HepG2 (cell line): ENCODE results near the gene OASL. TPM values are rescaled to one million over a fixed set of nuclear protein-coding genes. Genes with fewer than 3 reads are reported as not detected.

Experiments used
- ATAC-seq: fragments of 200-7000 bp; cut with Tn5 transposase; 3 replicates; pipeline ENCODE4 v1.9.1; 2020; ENCODE audit warnings: mild to moderate bottlenecking, moderate library complexity
- BruUV-seq: library from RNA; stranded (reverse); fragments of 400-500 nt; replicated peaks from 2 replicates; lab custom pipeline; 2021; lab: Mats Ljungman, UMichigan
- CTCF ChIA-PET: fragments of 300-600 bp; formaldehyde crosslinking; extraction: SDS; loops from one replicate; lab custom pipeline; 2021; ENCODE audit warnings: low total read pairs, inconsistent platforms, low intra/inter-chr PET ratio; lab: Yijun Ruan, JAX
- POLR2A ChIA-PET: fragments of 350-600 bp; sonication (Branson Sonifier 250); formaldehyde crosslinking; loops from one replicate; lab custom pipeline; 2020; ENCODE audit warnings: antibody characterized with exemption, inconsistent platforms; lab: Yijun Ruan, JAX
- DNase-seq: peaks from one replicate; pipeline ENCODE4 v3.0.0-alpha.2; 2015; ENCODE audit warnings: low spot score
- FAIRE-seq: peaks from 3 replicates; lab custom pipeline; 2011; peaks lifted over from hg19 to GRCh38; lab: Jason Lieb, UNC
- H2AFZ ChIP-seq: one replicate; pipeline ENCODE4 v1.6.1; 2011; ENCODE audit warnings: low read length, inconsistent platforms
- H3K27ac ChIP-seq: fragments of 300-600 bp; 3 replicates; pipeline ENCODE4 v1.8.0; 2011; ENCODE audit warnings: mixed run types, mild to moderate bottlenecking, mixed read lengths, low read length, inconsistent platforms; ENCODE audit not compliant: insufficient read depth; ENCODE audit errors: extremely low read length
- H3K27me3 ChIP-seq, 2 experiments: fragments of 200-600 bp in 1 of 2; 2 replicates in 1 of 2; 3 replicates in 1 of 2; pipeline versions ENCODE4 v1.6.0 to v1.8.0; 2011; ENCODE audit warnings: low read length in 2 of 2, mild to moderate bottlenecking in 2 of 2, moderate library complexity in 2 of 2, inconsistent platforms in 1 of 2; ENCODE audit not compliant: insufficient read depth in 2 of 2, control insufficient read depth in 1 of 2
- H3K36me3 ChIP-seq, 2 experiments: fragments of 200-600 bp in 1 of 2; replicated peaks in 1 of 2; 2 replicates in 1 of 2; 3 replicates in 1 of 2; pipeline versions ENCODE4 v1.5.1 to v1.8.0; 2011; ENCODE audit warnings: low read length in 2 of 2, inconsistent platforms in 1 of 2; ENCODE audit not compliant: insufficient read depth in 2 of 2, control insufficient read depth in 1 of 2
- H3K4me1 ChIP-seq: 2 replicates; pipeline ENCODE4 v1.5.1; 2012; ENCODE audit warnings: low read length, inconsistent platforms; ENCODE audit not compliant: insufficient read depth
- H3K4me2 ChIP-seq: 2 replicates; pipeline ENCODE4 v1.6.0; 2011; ENCODE audit warnings: low read depth, low read length, inconsistent platforms
- H3K4me3 ChIP-seq, 3 experiments: fragments of 200-600 bp in 1 of 3; sonication (generic), shearing (Covaris generic) in 1 of 3; replicated peaks in 1 of 3; 2 replicates each; pipeline ENCODE4 v1.5.1; 2011 to 2016; ENCODE audit warnings: low read length in 3 of 3, inconsistent platforms in 2 of 3, low read depth in 2 of 3, mild to moderate bottlenecking in 2 of 3, control low read depth in 1 of 3, mixed read lengths in 1 of 3; ENCODE audit not compliant: insufficient read depth in 1 of 3
- H3K79me2 ChIP-seq: one replicate; pipeline ENCODE4 v1.6.1; 2011; ENCODE audit warnings: low read length, inconsistent platforms; ENCODE audit not compliant: insufficient read depth
- H3K9ac ChIP-seq: 2 replicates; pipeline ENCODE4 v1.6.0; 2011; ENCODE audit warnings: mild to moderate bottlenecking, low read depth, low read length, inconsistent platforms; ENCODE audit not compliant: insufficient read depth
- H3K9me3 ChIP-seq: 2 replicates; pipeline ENCODE4 v1.5.1; 2012; ENCODE audit warnings: mild to moderate bottlenecking, low read length
- H4K20me1 ChIP-seq: 2 replicates; pipeline ENCODE4 v1.6.0; 2011; ENCODE audit warnings: inconsistent platforms, mild to moderate bottlenecking, low read length, moderate library complexity; ENCODE audit not compliant: insufficient read depth
- ATF4 ChIP-seq, 2 experiments: fragments of 450-650 bp in 1 of 2; sonication (generic) in 1 of 2; formaldehyde crosslinking; IDR thresholded peaks; 2 replicates each; pipeline versions ENCODE4 v1.5.0 to v1.8.0; 2020 to 2022; ENCODE audit warnings: mild to moderate bottlenecking in 1 of 2, missing genetic modification reagents in 1 of 2
- NFIC ChIP-seq: IDR thresholded peaks from 2 replicates; pipeline ENCODE4 v1.6.1; 2012; ENCODE audit warnings: mild to moderate bottlenecking, low read length, inconsistent platforms
- NONO ChIP-seq, 2 experiments: fragments of 450-650 bp in 1 of 2; sonication (generic) in 1 of 2; formaldehyde crosslinking in 1 of 2; IDR thresholded peaks in 1 of 2; conservative IDR thresholded peaks in 1 of 2; 2 replicates each; pipeline versions ENCODE4 v1.6.1 to v1.8.0; 2017 to 2022; ENCODE audit warnings: mild to moderate bottlenecking in 1 of 2, missing genetic modification reagents in 1 of 2, moderate library complexity in 1 of 2
- PATZ1 ChIP-seq: sonication (generic); formaldehyde crosslinking; IDR thresholded peaks from 2 replicates; pipeline ENCODE4 v1.4.0; 2020; ENCODE audit warnings: missing genetic modification reagents
- RAD21 ChIP-seq: fragments of 450-650 bp; formaldehyde crosslinking; IDR thresholded peaks from 2 replicates; pipeline ENCODE4 v1.5.0; 2020; ENCODE audit warnings: mild to moderate bottlenecking
- ZBTB44 ChIP-seq: sonication (generic); formaldehyde crosslinking; IDR thresholded peaks from 2 replicates; pipeline ENCODE4 v1.4.0; 2020; ENCODE audit warnings: missing genetic modification reagents
- ZNF441 ChIP-seq: sonication (generic); formaldehyde crosslinking; IDR thresholded peaks from 2 replicates; pipeline ENCODE4 v1.7.0; 2021; ENCODE audit warnings: missing genetic modification reagents, borderline replicate concordance
- ZNF460 ChIP-seq: sonication (generic); formaldehyde crosslinking; IDR thresholded peaks from 2 replicates; pipeline ENCODE4 v1.5.1; 2020; ENCODE audit warnings: missing genetic modification reagents, mild to moderate bottlenecking, borderline replicate concordance
- ZNF556 ChIP-seq: sonication (generic); formaldehyde crosslinking; IDR thresholded peaks from 2 replicates; pipeline ENCODE4 v1.4.0; 2020; ENCODE audit warnings: mild to moderate bottlenecking, missing genetic modification reagents, borderline replicate concordance
- WGBS: methylation state at CpG from one replicate; pipeline ENCODE4 v1.1.6; 2017; ENCODE audit warnings: low lambda C conversion rate; 5-methylcytosine and 5-hydroxymethylcytosine counted together
- in situ Hi-C: cut with HindIII; loops from 2 replicates; pipeline ENCODE4 v1.10.0; 2017; ENCODE audit warnings: low pct_unique_long_range_greater_than_20kb; ENCODE audit not compliant: extremely low pct_ligation_motif_present
- intact Hi-C: fragments of 100-400 bp; cut with micrococcal nuclease; formaldehyde crosslinking; loops from one replicate; pipeline ENCODE4 v1.10.0; 2022; ENCODE audit not compliant: unreplicated experiment
- polyA plus RNA-seq, 8 experiments: library from polyadenylated mRNA; depleted of rRNA in 3 of 8; stranded (reverse) in 7 of 8; unstranded in 1 of 8; fragments of >200 nt; fragmentation: Illumina TruSeq in 4 of 8; extraction: Trizol in 4 of 8; gene quantifications; 2 replicates each; pipeline versions ENCODE4 v1.2.1 to v1.2.3, GENCODE V29; 2011 to 2016; ENCODE audit warnings: low read depth in 4 of 8, missing spikeins in 1 of 8, mixed read lengths in 1 of 8; ENCODE audit not compliant: insufficient read depth in 1 of 8
- total RNA-seq, 5 experiments: library from RNA; depleted of rRNA; stranded (reverse); fragments of >200 nt; fragmentation: Illumina TruSeq; extraction: Trizol; gene quantifications; 2 replicates each; pipeline ENCODE4 v1.2.3, GENCODE V29; 2016; ENCODE audit warnings: low read depth in 1 of 5
- TF ChIP-seq, protein P1 (sequence below): sonication (generic); formaldehyde crosslinking; IDR thresholded peaks from 2 replicates; pipeline ENCODE4 v1.4.0; 2020; ENCODE audit warnings: mild to moderate bottlenecking, missing genetic modification reagents

Gene OASL
- total and polyA plus RNA-seq, 2 of the 13 experiments (the other 11 are each of a cell fraction or from before 2014, with no cell fraction given), result 0.11 to 0.22 TPM

GRCh38 chr12:121036810-121037326 is 2.2 kb downstream of the OASL start (continued):
- TF ChIP-seq ZBTB44 (CRISPR knock-in tag), result no peak
- TF ChIP-seq, all 625 proteins: peak for 0

- no peaks in the 10 kb centered on the region for H3K36me3 ChIP-seq
- no peak overlapping the region for H3K4me3 ChIP-seq
- H4K20me1 ChIP-seq, result no peaks in the 10 kb centered on the region
- DNase-seq, result no peak
- no peak overlapping the region for H3K27ac ChIP-seq
- H3K27me3 ChIP-seq, result peaks cover 0 to 12% of the 10 kb centered on the region in 2 experiments; a peak in 2 of 5 replicates
- no peak for FAIRE-seq
- peaks cover 28% of the 10 kb centered on the region for H3K4me1 ChIP-seq
- H3K9me3 ChIP-seq, result no peaks in the 10 kb centered on the region
- peak overlapping the region; percentile 27; the same call in 1 of the 2 replicates for H3K4me2 ChIP-seq
- intact Hi-C loops (no loop called here), in situ Hi-C loops (no loop called here)
- H3K9ac ChIP-seq, result no peak overlapping the region
- no TSS peak for BruUV-seq
- 28% methylated on average over 9 of the region's 9 CpGs for WGBS
- POLR2A ChIA-PET, result no interaction called here
- ATAC-seq, result no peak
- H2AFZ ChIP-seq, result no peak overlapping the region
- no peaks in the 10 kb centered on the region for H3K79me2 ChIP-seq
- CTCF ChIA-PET, result no interaction called here
- TF ChIP-seq ZNF556 (CRISPR knock-in tag), result no peak
- TF ChIP-seq RAD21 (CRISPR knock-in tag), result no peak
- no peak for TF ChIP-seq NONO (IDR thresholded peaks at IDR 0.05)
- TF ChIP-seq NONO (CRISPR knock-in tag; conservative IDR thresholded peaks at IDR 0.05), result no peak
- TF ChIP-seq ATF4 (CRISPR knock-in tag; IDR thresholded peaks at IDR 0.05), result no peak
- no peak for TF ChIP-seq PATZ1 (CRISPR knock-in tag)
- TF ChIP-seq, protein P1, sequence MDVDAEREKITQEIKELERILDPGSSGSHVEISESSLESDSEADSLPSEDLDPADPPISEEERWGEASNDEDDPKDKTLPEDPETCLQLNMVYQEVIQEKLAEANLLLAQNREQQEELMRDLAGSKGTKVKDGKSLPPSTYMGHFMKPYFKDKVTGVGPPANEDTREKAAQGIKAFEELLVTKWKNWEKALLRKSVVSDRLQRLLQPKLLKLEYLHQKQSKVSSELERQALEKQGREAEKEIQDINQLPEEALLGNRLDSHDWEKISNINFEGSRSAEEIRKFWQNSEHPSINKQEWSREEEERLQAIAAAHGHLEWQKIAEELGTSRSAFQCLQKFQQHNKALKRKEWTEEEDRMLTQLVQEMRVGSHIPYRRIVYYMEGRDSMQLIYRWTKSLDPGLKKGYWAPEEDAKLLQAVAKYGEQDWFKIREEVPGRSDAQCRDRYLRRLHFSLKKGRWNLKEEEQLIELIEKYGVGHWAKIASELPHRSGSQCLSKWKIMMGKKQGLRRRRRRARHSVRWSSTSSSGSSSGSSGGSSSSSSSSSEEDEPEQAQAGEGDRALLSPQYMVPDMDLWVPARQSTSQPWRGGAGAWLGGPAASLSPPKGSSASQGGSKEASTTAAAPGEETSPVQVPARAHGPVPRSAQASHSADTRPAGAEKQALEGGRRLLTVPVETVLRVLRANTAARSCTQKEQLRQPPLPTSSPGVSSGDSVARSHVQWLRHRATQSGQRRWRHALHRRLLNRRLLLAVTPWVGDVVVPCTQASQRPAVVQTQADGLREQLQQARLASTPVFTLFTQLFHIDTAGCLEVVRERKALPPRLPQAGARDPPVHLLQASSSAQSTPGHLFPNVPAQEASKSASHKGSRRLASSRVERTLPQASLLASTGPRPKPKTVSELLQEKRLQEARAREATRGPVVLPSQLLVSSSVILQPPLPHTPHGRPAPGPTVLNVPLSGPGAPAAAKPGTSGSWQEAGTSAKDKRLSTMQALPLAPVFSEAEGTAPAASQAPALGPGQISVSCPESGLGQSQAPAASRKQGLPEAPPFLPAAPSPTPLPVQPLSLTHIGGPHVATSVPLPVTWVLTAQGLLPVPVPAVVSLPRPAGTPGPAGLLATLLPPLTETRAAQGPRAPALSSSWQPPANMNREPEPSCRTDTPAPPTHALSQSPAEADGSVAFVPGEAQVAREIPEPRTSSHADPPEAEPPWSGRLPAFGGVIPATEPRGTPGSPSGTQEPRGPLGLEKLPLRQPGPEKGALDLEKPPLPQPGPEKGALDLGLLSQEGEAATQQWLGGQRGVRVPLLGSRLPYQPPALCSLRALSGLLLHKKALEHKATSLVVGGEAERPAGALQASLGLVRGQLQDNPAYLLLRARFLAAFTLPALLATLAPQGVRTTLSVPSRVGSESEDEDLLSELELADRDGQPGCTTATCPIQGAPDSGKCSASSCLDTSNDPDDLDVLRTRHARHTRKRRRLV (CRISPR knock-in tag), result no peak
- no peak for TF ChIP-seq ZNF441 (CRISPR knock-in tag)
- no peak for TF ChIP-seq NFIC
- TF ChIP-seq ZNF460 (CRISPR knock-in tag), result no peak
These were observed 4.3 kb downstream of the OASL start for GRCh38 chr12:121034616-121035305.
